CD14-positive monocyte (primary cell): ENCODE data around the gene C20orf204. TPM values are rescaled to one million over a fixed set of nuclear protein-coding genes. Genes with fewer than 3 reads are reported as not detected.

Experiments used
- DNase-seq, 3 donors: peaks; one replicate each; pipeline ENCODE4 v3.0.0-alpha.2; 2011 to 2022
- H2AFZ ChIP-seq: 2 replicates; pipeline ENCODE4 v1.6.0; 2012; ENCODE audit warnings: mild to moderate bottlenecking, low read depth, low read length, inconsistent platforms; ENCODE audit not compliant: insufficient read depth, poor library complexity, severe bottlenecking
- H3K27ac ChIP-seq, 2 donors: 1 replicate in 1 of 2; 2 replicates in 1 of 2; pipeline ENCODE4 v1.5.1; 2012 to 2013; ENCODE audit warnings: low read length in 2 of 2, control low read depth in 1 of 2, inconsistent platforms in 1 of 2, low read depth in 1 of 2, mild to moderate bottlenecking in 1 of 2
- H3K27me3 ChIP-seq, 2 donors: one replicate each; pipeline versions ENCODE4 v1.6.0 to v1.6.1; 2011 to 2013; ENCODE audit warnings: low read length in 2 of 2; ENCODE audit not compliant: control insufficient read depth in 2 of 2, insufficient read depth in 2 of 2
- H3K36me3 ChIP-seq, 2 donors: replicated peaks in 1 of 2; 1 replicate in 1 of 2; 2 replicates in 1 of 2; pipeline versions ENCODE4 v1.5.1 to v1.6.1; 2012 to 2013; ENCODE audit warnings: low read length in 2 of 2, control low read depth in 1 of 2, inconsistent platforms in 1 of 2, mild to moderate bottlenecking in 1 of 2; ENCODE audit not compliant: insufficient read depth in 2 of 2, control insufficient read depth in 1 of 2
- H3K4me1 ChIP-seq, 2 donors: 1 replicate in 1 of 2; 2 replicates in 1 of 2; pipeline versions ENCODE4 v1.5.1 to v1.6.1; 2012 to 2013; ENCODE audit warnings: low read length in 2 of 2, control low read depth in 1 of 2, inconsistent platforms in 1 of 2, mild to moderate bottlenecking in 1 of 2, moderate library complexity in 1 of 2; ENCODE audit not compliant: insufficient read depth in 2 of 2, control insufficient read depth in 1 of 2
- H3K4me2 ChIP-seq: replicated peaks from 2 replicates; pipeline ENCODE3; 2012; ENCODE audit warnings: low read length, moderate library complexity, mild to moderate bottlenecking; ENCODE audit not compliant: poor library complexity, severe bottlenecking; ENCODE audit errors: extremely low read depth
- H3K4me3 ChIP-seq, 3 experiments: fragments of 200-600 bp in 1 of 3; sonication (generic) in 1 of 3; replicated peaks in 1 of 3; 1 replicate in 2 of 3; 2 replicates in 1 of 3; pipeline ENCODE4 v1.5.1; 2011 to 2013; ENCODE audit warnings: low read length in 3 of 3, mild to moderate bottlenecking in 3 of 3, control low read depth in 2 of 3, low read depth in 2 of 3, inconsistent platforms in 1 of 3, moderate library complexity in 1 of 3
- H3K79me2 ChIP-seq: 2 replicates; pipeline ENCODE4 v1.6.0; 2012; ENCODE audit warnings: mild to moderate bottlenecking, control low read depth, inconsistent platforms, low read length, moderate library complexity; ENCODE audit not compliant: insufficient read depth
- H3K9ac ChIP-seq: 2 replicates; pipeline ENCODE4 v1.6.0; 2017; ENCODE audit warnings: low read length, mild to moderate bottlenecking; ENCODE audit not compliant: insufficient read depth, poor library complexity, severe bottlenecking
- H3K9me3 ChIP-seq, 2 donors: replicated peaks in 1 of 2; 1 replicate in 1 of 2; 2 replicates in 1 of 2; pipeline versions ENCODE4 v1.5.1 to v1.6.1; 2012 to 2013; ENCODE audit warnings: low read length in 2 of 2, control low read depth in 1 of 2; ENCODE audit not compliant: control insufficient read depth in 1 of 2, insufficient read depth in 1 of 2
- H4K20me1 ChIP-seq: 2 replicates; pipeline ENCODE4 v1.6.0; 2012; ENCODE audit warnings: mild to moderate bottlenecking, low read length, control low read depth, moderate library complexity; ENCODE audit not compliant: insufficient read depth
- H3K27ac Mint-ChIP-seq, 7 donors: one replicate each; pipeline ENCODE4 v1.8.0; 2020; ENCODE audit warnings: mild to moderate bottlenecking in 7 of 7, mixed read lengths in 7 of 7, moderate library complexity in 6 of 7, inconsistent platforms in 2 of 7
- H3K27me3 Mint-ChIP-seq, 3 donors: one replicate each; pipeline ENCODE4 v1.8.0; 2021 to 2022; ENCODE audit warnings: low read depth in 3 of 3, mild to moderate bottlenecking in 3 of 3, mixed read lengths in 3 of 3, moderate library complexity in 3 of 3, inconsistent platforms in 1 of 3
- H3K36me3 Mint-ChIP-seq, 2 donors: one replicate each; pipeline ENCODE4 v1.8.0; 2020; ENCODE audit warnings: mixed read lengths in 2 of 2, inconsistent platforms in 1 of 2, mild to moderate bottlenecking in 1 of 2
- H3K4me1 Mint-ChIP-seq: one replicate; pipeline ENCODE4 v1.8.0; 2020; ENCODE audit warnings: mild to moderate bottlenecking, mixed read lengths
- H3K4me3 Mint-ChIP-seq, 2 donors: one replicate each; pipeline ENCODE4 v1.8.0; 2020; ENCODE audit warnings: mild to moderate bottlenecking in 2 of 2, mixed read lengths in 2 of 2, moderate library complexity in 1 of 2
- H3K9me3 Mint-ChIP-seq, 7 donors: one replicate each; pipeline ENCODE4 v1.8.0; 2020 to 2022; ENCODE audit warnings: mixed read lengths in 7 of 7, mild to moderate bottlenecking in 6 of 7, moderate library complexity in 6 of 7, inconsistent platforms in 2 of 7
- CTCF ChIP-seq: fragments of 200-600 bp; IDR thresholded peaks from one replicate; pipeline ENCODE4 v1.8.0; 2022; ENCODE audit warnings: antibody characterized with exemption, mild to moderate bottlenecking
- WGBS: methylation state at CpG from one replicate; pipeline ENCODE4 v1.1.5; 2013; ENCODE audit warnings: missing lambda C conversion rate; ENCODE audit not compliant: insufficient coverage; 5-methylcytosine and 5-hydroxymethylcytosine counted together
- intact Hi-C, 2 donors: fragments of 100-400 bp; cut with micrococcal nuclease; formaldehyde crosslinking; loops; one replicate each; pipeline versions ENCODE4 v1.15.0 to v1.15.1; 2023
- polyA plus RNA-seq, 3 donors: library from polyadenylated mRNA; depleted of rRNA in 1 of 3; unstranded in 2 of 3; stranded (reverse) in 1 of 3; fragments of 300-500 nt in 2 of 3; fragments of >200 nt in 1 of 3; fragmentation: Illumina TruSeq in 2 of 3; gene quantifications; 1 replicate in 2 of 3; 2 replicates in 1 of 3; pipeline ENCODE4 v1.2.3, GENCODE V29; 2012 to 2021

The C20orf204 gene
- polyA plus RNA-seq, 3 donors, result 0.20 TPM; not detected in 2

GRCh38 chr20:64029293-64030117, 6.5 kb upstream of the C20orf204 start:
- Histone ChIP-seq H3K4me2 (no peak overlapping the region), H3K9me3 (no peaks in the 10 kb centered on the region), H3K79me2 (no peaks in the 10 kb centered on the region), H2AFZ (no peak overlapping the region), H4K20me1 (peaks cover under 1% of the 10 kb centered on the region), H3K4me1 (no peaks in the 10 kb centered on the region), H3K4me3 (no peak overlapping the region), H3K9ac (no peak overlapping the region), H3K27ac (no peak overlapping the region), H3K27me3 (no peaks in the 10 kb centered on the region), H3K36me3 (peaks cover 83 to 100% of the 10 kb centered on the region in 2 donors)
- Mint-ChIP-seq H3K4me1 (no peaks in the 10 kb centered on the region), H3K9me3 (peaks cover 0 to 2% (median 0%) of the 10 kb centered on the region in 7 donors), H3K4me3 (no peak overlapping the region), H3K27ac (peak overlapping the region in 1 of 7 donors; percentile 37), H3K36me3 (peaks cover 90 to 100% of the 10 kb centered on the region in 2 donors), H3K27me3 (peaks cover 0 to 3% (median 2%) of the 10 kb centered on the region in 3 donors)
- 97% methylated on average over 37 of the region's 38 CpGs for WGBS
- no peak for TF ChIP-seq CTCF
- DNase-seq, result no peak
- intact Hi-C loops, result no loop called here

- no peaks in the 10 kb centered on the region for H3K79me2 ChIP-seq
- H3K4me3 Mint-ChIP-seq, result no peak overlapping the region
- H3K4me3 ChIP-seq, result no peak overlapping the region
- H3K27me3 Mint-ChIP-seq, result peaks cover 0 to 3% (median 2%) of the 10 kb centered on the region in 3 donors
- no peaks in the 10 kb centered on the region for H3K4me1 Mint-ChIP-seq
- H3K9me3 ChIP-seq, result no peaks in the 10 kb centered on the region
- no peaks in the 10 kb centered on the region for H3K27me3 ChIP-seq
- H3K4me2 ChIP-seq, result no peak overlapping the region
- no peak overlapping the region for H3K9ac ChIP-seq
- 98% methylated on average over 16 of the region's 20 CpGs for WGBS
- peaks cover 86 to 94% of the 10 kb centered on the region in 2 donors for H3K36me3 Mint-ChIP-seq
- H3K36me3 ChIP-seq, result peaks cover 73 to 99% of the 10 kb centered on the region in 2 donors
- DNase-seq, result no peak
- H3K9me3 Mint-ChIP-seq, result peaks cover 0 to 2% (median 0%) of the 10 kb centered on the region in 7 donors
- H4K20me1 ChIP-seq, result no peaks in the 10 kb centered on the region
- TF ChIP-seq CTCF, result no peak
- no peak overlapping the region for H3K27ac Mint-ChIP-seq
- no peaks in the 10 kb centered on the region for H3K4me1 ChIP-seq
- H3K27ac ChIP-seq, result no peak overlapping the region
- intact Hi-C loops, result no loop called here
- H2AFZ ChIP-seq, result no peak overlapping the region
Measured at GRCh38 chr20:64030371-64031134, 5.4 kb upstream of the C20orf204 start.
